GM12891 (cell line): ENCODE results near the gene KCNG2.

Source experiments
- POLR2A ChIP-seq: IDR thresholded peaks from 2 replicates; pipeline ENCODE4 v1.6.1; 2011; ENCODE audit warnings: low read depth, low read length, control low read depth
- POLR2AphosphoS5 ChIP-seq: IDR thresholded peaks from 2 replicates; pipeline ENCODE4 v1.6.1; 2011; ENCODE audit warnings: low read depth, low read length, control low read depth
- TAF1 ChIP-seq: IDR thresholded peaks from 2 replicates; pipeline ENCODE4 v1.6.1; 2011; ENCODE audit warnings: low read depth, low read length, control low read depth

DNA sequence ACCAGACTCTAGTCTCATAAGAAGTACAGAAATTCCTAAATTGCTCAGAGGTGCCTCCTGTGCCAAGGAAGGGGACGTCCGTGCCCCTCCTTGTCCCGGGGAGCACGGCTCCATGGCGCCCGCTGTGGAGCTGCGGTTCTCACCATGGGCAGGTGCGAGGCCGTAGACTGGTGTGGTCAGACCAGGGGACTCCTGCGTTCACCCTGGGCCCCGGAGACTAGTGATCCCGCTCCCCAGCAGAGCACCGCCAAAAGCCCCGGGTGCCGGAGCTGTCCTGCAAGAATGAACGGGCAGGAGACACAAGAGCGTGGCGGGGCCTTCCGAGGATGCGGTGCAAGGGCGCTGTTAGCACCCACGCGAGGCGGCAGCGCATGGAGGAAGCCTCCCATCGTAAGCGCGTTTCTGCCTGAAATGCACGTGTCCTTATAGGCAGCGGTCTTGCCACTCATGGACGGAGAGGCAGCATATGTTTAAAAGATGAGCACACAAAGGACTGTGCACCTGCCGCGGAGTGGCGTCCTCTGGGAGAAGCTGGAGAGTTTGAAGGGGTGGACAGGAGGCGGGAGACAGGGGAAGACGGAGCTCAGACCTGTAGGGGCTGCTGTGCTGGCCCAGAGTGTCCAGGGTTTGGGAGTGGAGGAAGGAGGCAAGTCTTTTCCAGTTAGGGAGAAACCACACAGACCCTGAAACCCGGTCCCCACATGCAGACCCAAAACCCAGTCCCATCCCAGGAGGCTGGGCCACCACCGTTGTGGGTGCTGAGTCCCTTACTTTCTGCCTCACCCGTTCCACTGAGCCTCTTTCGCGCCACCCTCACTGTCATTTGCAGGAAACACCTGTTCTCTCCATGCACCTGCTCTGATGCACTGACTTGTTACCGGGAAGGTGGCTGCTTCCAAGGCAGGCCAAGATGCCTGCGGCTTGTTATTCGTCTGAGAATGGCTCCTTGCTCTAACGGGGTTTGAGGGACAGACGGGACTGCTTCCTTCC is 7.5 kb upstream of the KCNG2 start:
- TF ChIP-seq POLR2AphosphoS5 = no peak
- TF ChIP-seq POLR2A = no peak
- no peak for TF ChIP-seq TAF1
